ENCODE results near the gene CAMK4.

CAMK4 gene

GRCh38 chr5:111223787-111224560 is at the start of gene CAMK4:
Gene CAMK4 (plus strand): TSS chr5:111224384. CDS start chr5:111224484, 100 bp downstream.
- DNase-seq, result peak; percentile 74

- DNase-seq, result no peak
These were observed 41.1 kb upstream of the CAMK4 start for GRCh38 chr5:111183064-111183463.

GRCh38 chr5:111187079-111187478 is 37.1 kb upstream of the CAMK4 start:
- DNase-seq, result no peak

- DNase-seq, result no peak
These were observed 30.1 kb upstream of the CAMK4 start for GRCh38 chr5:111194053-111194452.

- DNase-seq, result no peak
These were observed 29.3 kb upstream of the CAMK4 start for GRCh38 chr5:111194925-111195324.

GRCh38 chr5:111197523-111197922 is 26.7 kb upstream of the CAMK4 start:
- no peak for DNase-seq

GRCh38 chr5:111198281-111198966 is 25.8 kb upstream of the CAMK4 start:
- no peak for DNase-seq

GRCh38 chr5:111200828-111201227 is 23.4 kb upstream of the CAMK4 start:
- DNase-seq, result no peak

- DNase-seq, result no peak
These were observed 22.5 kb upstream of the CAMK4 start for GRCh38 chr5:111201705-111202104.

GRCh38 chr5:111211341-111211740 is 12.8 kb upstream of the CAMK4 start:
- no peak for DNase-seq

GRCh38 chr5:111214052-111214742 is 10.0 kb upstream of the CAMK4 start:
- no peak for DNase-seq

- no peak for DNase-seq
These were observed 8.2 kb upstream of the CAMK4 start for GRCh38 chr5:111215971-111216370.

- no peak for DNase-seq
These were observed 3.0 kb upstream of the CAMK4 start for GRCh38 chr5:111221139-111221538.

- DNase-seq, result no peak
These were observed 940 bp upstream of the CAMK4 start for GRCh38 chr5:111223101-111223786.

GRCh38 chr5:111224561-111225345 is 569 bp downstream of the CAMK4 start:
- DNase-seq, result peak; percentile 55

GRCh38 chr5:111225926-111226325 is 1.7 kb downstream of the CAMK4 start:
- DNase-seq, result no peak

- DNase-seq, result no peak
These were observed 2.4 kb downstream of the CAMK4 start for GRCh38 chr5:111226556-111226955.

GRCh38 chr5:111227226-111227782 is 3.1 kb downstream of the CAMK4 start:
- no peak for DNase-seq

GRCh38 chr5:111227801-111228200 is 3.6 kb downstream of the CAMK4 start:
- DNase-seq, result no peak

GRCh38 chr5:111228520-111229220 is 4.5 kb downstream of the CAMK4 start:
- no peak for DNase-seq

GRCh38 chr5:111229221-111229835 is 5.1 kb downstream of the CAMK4 start:
- DNase-seq, result no peak
